Measurements from ENCODE around the gene JTB.

The JTB gene

DNA sequence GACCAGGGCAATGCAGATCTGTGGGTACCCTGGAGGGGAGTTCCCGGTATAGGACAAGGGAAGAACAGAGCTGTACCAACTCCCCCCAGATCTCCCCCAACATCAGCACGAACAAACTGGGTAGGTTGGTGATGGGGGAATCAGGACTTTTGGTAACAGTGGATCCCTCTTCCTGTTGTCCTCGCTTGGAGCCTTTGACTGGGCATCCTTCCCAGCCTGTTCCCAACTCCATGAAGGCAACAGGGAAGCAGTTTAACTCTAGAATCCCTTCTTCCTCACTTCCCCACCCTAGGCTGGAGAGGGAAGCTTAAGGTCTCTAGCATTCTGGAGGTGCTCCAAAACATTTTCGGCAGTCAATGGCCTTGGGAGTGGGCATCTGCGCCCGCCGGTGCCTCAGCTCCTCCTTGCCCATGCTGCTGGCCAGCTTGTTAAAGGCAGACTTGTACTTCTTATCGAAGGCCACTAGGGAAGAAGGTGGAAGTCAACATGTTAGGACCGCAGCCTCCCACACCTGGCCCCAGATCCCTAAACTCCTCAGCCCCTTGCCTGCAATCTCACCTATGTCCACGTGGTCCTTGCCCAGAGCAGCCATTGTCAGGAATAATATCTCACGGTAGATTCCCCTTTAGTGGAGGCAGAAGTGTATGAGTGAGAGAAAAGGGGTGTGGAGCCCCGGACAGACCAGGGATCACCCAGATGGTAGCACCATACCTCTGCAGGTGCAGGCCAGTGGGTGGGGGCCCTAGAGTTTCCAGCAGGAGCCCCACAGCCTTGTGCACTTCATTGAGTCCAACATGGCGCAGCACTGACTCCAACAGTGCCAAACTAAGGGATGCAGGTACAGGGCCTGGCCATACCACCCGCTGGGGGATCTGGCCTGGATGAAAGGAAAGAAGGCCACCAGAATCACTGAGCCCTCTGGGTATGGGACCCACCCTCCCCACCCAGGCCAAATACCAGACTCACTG lies 47.2 kb downstream of the JTB start:
- DNase-seq = no peak

DNA sequence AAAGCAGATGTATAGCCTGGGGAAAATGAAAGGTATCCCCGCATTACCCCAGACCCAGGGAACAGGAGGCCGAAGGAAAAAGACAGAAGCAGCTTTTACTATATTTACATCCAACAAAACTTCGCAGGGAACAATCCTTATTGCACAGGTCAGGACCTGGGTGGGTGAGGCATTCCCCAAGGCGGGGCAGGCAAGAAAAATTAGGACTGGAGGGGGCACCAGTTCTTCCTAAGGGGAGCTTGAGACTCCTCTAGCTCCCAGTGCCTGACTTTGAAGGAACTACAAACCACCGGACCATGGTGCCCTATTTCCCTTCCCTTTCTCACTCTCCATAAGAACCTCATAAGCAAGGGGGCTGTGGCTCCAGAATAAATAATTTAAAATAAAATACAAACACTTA lies 48.0 kb downstream of the JTB start:
- DNase-seq = no peak

GRCh38 chr1:153928791-153929341 lies 48.6 kb downstream of the JTB start:
- no peak for DNase-seq

GRCh38 chr1:153928245-153928644 lies 49.2 kb downstream of the JTB start:
- no peak for DNase-seq

- no peak for DNase-seq
Measured at GRCh38 chr1:153926405-153926804, 51.1 kb downstream of the JTB start.

Data from CD4-positive, alpha-beta T cell treated with Interleukin-17A for 1 hour (primary cell).